ENCODE measurements around the gene TTLL11. TPM values are rescaled to one million over a fixed set of nuclear protein-coding genes. Genes with fewer than 3 reads are reported as not detected.

TTLL11 gene
- total and polyA plus RNA-seq, 2 experiments from 2014 or later: 0.57 to 1.4 TPM

- Histone ChIP-seq H3F3A (replicated peaks; ENCODE audit: low read depth) (no peaks in the 10 kb centered on the region), H3K79me2 (replicated peaks; ENCODE audit: insufficient read depth) (no peaks in the 10 kb centered on the region), H4K20me1 (replicated peaks; ENCODE audit: insufficient read depth) (no peaks in the 10 kb centered on the region), H3K27me3 (ENCODE audit: insufficient read depth) (no peaks in the 10 kb centered on the region), H3K4me3 (no peak overlapping the region), H2AFZ (no peak overlapping the region), H3K9me2 (ENCODE audit: insufficient read depth) (no peaks in the 10 kb centered on the region), H3K27ac (ENCODE audit: low read depth) (no peak overlapping the region), H3K4me1 (ENCODE audit: insufficient read depth) (peaks cover 14% of the 10 kb centered on the region), H3K4me2 (no peak overlapping the region), H3K36me3 (ENCODE audit: insufficient read depth) (no peaks in the 10 kb centered on the region)
- ATAC-seq (no peak), DNase-seq (ENCODE audit: low spot score) (no peak)
- no peaks in the 10 kb centered on the region for H3K9me3 Mint-ChIP-seq
- H3K27me3 Mint-ChIP-seq (ENCODE audit: insufficient read depth, low read depth, poor library complexity): peaks cover 6% of the 10 kb centered on the region
- no peak overlapping the region for H3K4me3 Mint-ChIP-seq
- peaks cover 22% of the 10 kb centered on the region for H3K4me1 Mint-ChIP-seq
- H3K36me3 Mint-ChIP-seq (ENCODE audit: low read depth): no peaks in the 10 kb centered on the region
- TF ChIP-seq POLR2AphosphoS5 (IDR thresholded peaks at IDR 0.05; ENCODE audit: low read depth) (no peak), ZNF462 (CRISPR knock-in tag; IDR thresholded peaks at IDR 0.05) (no peak), ZNF331 (CRISPR knock-in tag; IDR thresholded peaks at IDR 0.05; ENCODE audit: low read depth) (no peak), REST (IDR thresholded peaks at IDR 0.05; ENCODE audit: unreplicated experiment) (no peak)
- H3K27ac Mint-ChIP-seq: no peak overlapping the region
These were observed 150.2 kb downstream of the TTLL11 start for GRCh38 chr9:121942866-121943382.
